Stimulated activated naive B cell treated with anti-CD40 and anti-IgM and Interleukin-4, amounts not matched to agents 10 μg/mL and 1 μg/mL and 100 μg/mL, for 72 hours (primary cell): ENCODE data around the gene RYR2.

Experiments used
- ATAC-seq, 2 donors: fragments of 150-1000 bp; cut with Tn5 transposase; replicated peaks; 2 replicates each; pipeline ENCODE4 v1.10.0; 2021; ENCODE audit warnings: moderate library complexity in 1 of 2
- DNase-seq: peaks from one replicate; pipeline ENCODE4 v3.0.0; 2021
- H3K27ac Mint-ChIP-seq: one replicate; pipeline ENCODE4 v1.8.0; 2022; ENCODE audit warnings: mild to moderate bottlenecking, mixed read lengths
- H3K27me3 Mint-ChIP-seq, 2 donors: one replicate each; pipeline ENCODE4 v1.8.0; 2022; ENCODE audit warnings: mixed read lengths in 2 of 2
- H3K36me3 Mint-ChIP-seq, 2 donors: one replicate each; pipeline ENCODE4 v1.8.0; 2022; ENCODE audit warnings: mixed read lengths in 2 of 2, mild to moderate bottlenecking in 1 of 2
- H3K4me1 Mint-ChIP-seq, 2 donors: one replicate each; pipeline ENCODE4 v1.8.0; 2022; ENCODE audit warnings: mixed read lengths in 2 of 2, mild to moderate bottlenecking in 1 of 2
- H3K4me3 Mint-ChIP-seq, 2 donors: one replicate each; pipeline ENCODE4 v1.8.0; 2022; ENCODE audit warnings: mild to moderate bottlenecking in 2 of 2, mixed read lengths in 2 of 2, moderate library complexity in 1 of 2
- H3K9me3 Mint-ChIP-seq, 2 donors: one replicate each; pipeline ENCODE4 v1.8.0; 2022; ENCODE audit warnings: mixed read lengths in 2 of 2, mild to moderate bottlenecking in 1 of 2

The RYR2 gene

GRCh38 chr1:237074371-237075117, 32.6 kb downstream of the RYR2 start:
- Mint-ChIP-seq H3K36me3 (no peaks in the 10 kb centered on the region), H3K27me3 (no peaks in the 10 kb centered on the region), H3K4me3 (no peak overlapping the region), H3K9me3 (peaks cover 4 to 10% of the 10 kb centered on the region in 2 donors), H3K4me1 (no peaks in the 10 kb centered on the region), H3K27ac (no peak overlapping the region)
- ATAC-seq (no peak), DNase-seq (no peak)

GRCh38 chr1:237084341-237085077, 42.5 kb downstream of the RYR2 start:
- no peak overlapping the region for H3K4me3 Mint-ChIP-seq
- DNase-seq (no peak), ATAC-seq (no peak)
- H3K27ac Mint-ChIP-seq = no peak overlapping the region
- no peaks in the 10 kb centered on the region for H3K36me3 Mint-ChIP-seq
- H3K27me3 Mint-ChIP-seq = peaks cover 0 to 4% of the 10 kb centered on the region in 2 donors
- H3K4me1 Mint-ChIP-seq = no peaks in the 10 kb centered on the region
- H3K9me3 Mint-ChIP-seq = peaks cover 4 to 7% of the 10 kb centered on the region in 2 donors

GRCh38 chr1:237091691-237092090, 49.7 kb downstream of the RYR2 start:
- no peak overlapping the region for H3K4me3 Mint-ChIP-seq
- DNase-seq (no peak), ATAC-seq (no peak)
- H3K27ac Mint-ChIP-seq = no peak overlapping the region
- H3K9me3 Mint-ChIP-seq = peaks cover 0 to 3% of the 10 kb centered on the region in 2 donors
- H3K4me1 Mint-ChIP-seq = no peaks in the 10 kb centered on the region
- no peaks in the 10 kb centered on the region for H3K36me3 Mint-ChIP-seq
- peaks cover 0 to under 1% of the 10 kb centered on the region in 2 donors for H3K27me3 Mint-ChIP-seq

DNA sequence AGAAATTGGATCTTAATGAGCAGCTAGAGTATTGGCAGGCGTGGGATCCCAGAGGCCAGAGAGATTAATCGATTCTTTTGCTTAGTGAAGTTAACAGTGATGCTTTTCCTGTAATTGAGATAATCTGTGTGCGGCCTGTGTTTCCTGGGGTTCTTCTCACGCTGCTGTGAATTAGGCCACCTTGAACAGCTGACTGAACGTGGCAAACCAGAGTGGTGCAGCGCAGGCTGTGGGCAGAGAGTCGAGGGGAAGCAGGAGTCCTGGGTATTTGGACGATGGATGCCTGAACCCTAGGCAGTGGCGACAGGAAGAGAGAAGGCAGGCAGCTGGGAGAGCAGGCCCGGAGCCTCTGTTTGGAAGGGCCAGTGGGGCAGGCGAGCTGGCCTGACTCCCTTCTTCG, 51.7 kb downstream of the RYR2 start:
- Mint-ChIP-seq H3K9me3 (peaks cover 0 to 5% of the 10 kb centered on the region in 2 donors), H3K36me3 (no peaks in the 10 kb centered on the region), H3K27me3 (no peaks in the 10 kb centered on the region), H3K4me3 (no peak overlapping the region), H3K4me1 (no peaks in the 10 kb centered on the region), H3K27ac (no peak overlapping the region)
- ATAC-seq (no peak), DNase-seq (no peak)

GRCh38 chr1:237098541-237098940, 56.6 kb downstream of the RYR2 start:
- H3K27ac Mint-ChIP-seq = no peak overlapping the region
- H3K36me3 Mint-ChIP-seq = no peaks in the 10 kb centered on the region
- ATAC-seq = no peak
- H3K27me3 Mint-ChIP-seq = peaks cover 0 to 3% of the 10 kb centered on the region in 2 donors
- DNase-seq = no peak
- H3K9me3 Mint-ChIP-seq = peaks cover 0 to 5% of the 10 kb centered on the region in 2 donors
- H3K4me3 Mint-ChIP-seq = no peak overlapping the region
- no peaks in the 10 kb centered on the region for H3K4me1 Mint-ChIP-seq

- H3K9me3 Mint-ChIP-seq = peaks cover 0 to 2% of the 10 kb centered on the region in 2 donors
- no peak overlapping the region for H3K27ac Mint-ChIP-seq
- H3K4me1 Mint-ChIP-seq = no peaks in the 10 kb centered on the region
- DNase-seq (no peak), ATAC-seq (no peak)
- no peaks in the 10 kb centered on the region for H3K36me3 Mint-ChIP-seq
- no peak overlapping the region for H3K4me3 Mint-ChIP-seq
- H3K27me3 Mint-ChIP-seq = peaks cover 0 to 3% of the 10 kb centered on the region in 2 donors
These were observed 61.0 kb downstream of the RYR2 start for GRCh38 chr1:237103021-237103420.

GRCh38 chr1:237104096-237104495, 62.1 kb downstream of the RYR2 start:
- H3K27me3 Mint-ChIP-seq = peaks cover 0 to 3% of the 10 kb centered on the region in 2 donors
- H3K27ac Mint-ChIP-seq = no peak overlapping the region
- no peaks in the 10 kb centered on the region for H3K36me3 Mint-ChIP-seq

GRCh38 chr1:237105826-237106225, 63.8 kb downstream of the RYR2 start:
- no peak for DNase-seq
- Mint-ChIP-seq H3K36me3 (no peaks in the 10 kb centered on the region), H3K4me3 (no peak overlapping the region), H3K4me1 (no peaks in the 10 kb centered on the region), H3K27me3 (peaks cover 0 to 3% of the 10 kb centered on the region in 2 donors), H3K9me3 (no peaks in the 10 kb centered on the region), H3K27ac (no peak overlapping the region)
- no peak for ATAC-seq

More at GRCh38 chr1:237104096-237104495, 62.1 kb downstream of the RYR2 start:
- Mint-ChIP-seq H3K4me3 (no peak overlapping the region), H3K9me3 (no peaks in the 10 kb centered on the region), H3K4me1 (no peaks in the 10 kb centered on the region)
- DNase-seq (no peak), ATAC-seq (no peak)

- no peaks in the 10 kb centered on the region for H3K9me3 Mint-ChIP-seq
- no peaks in the 10 kb centered on the region for H3K4me1 Mint-ChIP-seq
- ATAC-seq (no peak), DNase-seq (no peak)
- no peaks in the 10 kb centered on the region for H3K27me3 Mint-ChIP-seq
- no peak overlapping the region for H3K27ac Mint-ChIP-seq
- H3K4me3 Mint-ChIP-seq = no peak overlapping the region
- no peaks in the 10 kb centered on the region for H3K36me3 Mint-ChIP-seq
These were observed 66.5 kb downstream of the RYR2 start for GRCh38 chr1:237108297-237109040.

GRCh38 chr1:237111807-237112206, 69.8 kb downstream of the RYR2 start:
- no peaks in the 10 kb centered on the region for H3K36me3 Mint-ChIP-seq
- no peak overlapping the region for H3K4me3 Mint-ChIP-seq
- H3K27me3 Mint-ChIP-seq = no peaks in the 10 kb centered on the region
- no peaks in the 10 kb centered on the region for H3K4me1 Mint-ChIP-seq
- DNase-seq (no peak), ATAC-seq (no peak)
- no peaks in the 10 kb centered on the region for H3K9me3 Mint-ChIP-seq
- H3K27ac Mint-ChIP-seq = no peak overlapping the region

DNA sequence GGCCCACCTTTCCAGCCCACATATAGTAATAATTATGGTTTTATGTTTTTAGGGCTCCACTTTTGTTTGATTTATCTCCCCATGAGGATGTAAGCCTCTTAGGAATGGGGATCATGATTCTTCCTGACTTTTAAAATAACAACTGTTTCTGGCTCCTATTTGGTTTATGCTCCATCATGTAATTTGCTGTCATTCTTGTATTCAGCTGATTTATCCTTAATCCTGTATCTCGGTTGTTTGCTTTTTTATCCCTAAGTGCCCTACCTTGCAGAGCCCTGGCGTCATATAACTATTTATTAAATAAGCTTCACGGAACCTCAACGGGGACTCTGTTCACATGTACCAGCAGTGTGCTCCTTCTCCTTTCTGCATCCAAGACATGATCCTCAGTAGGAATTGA, 70.7 kb downstream of the RYR2 start:
- Mint-ChIP-seq H3K9me3 (peaks cover 0 to 1% of the 10 kb centered on the region in 2 donors), H3K4me1 (no peaks in the 10 kb centered on the region), H3K36me3 (no peaks in the 10 kb centered on the region), H3K27me3 (no peaks in the 10 kb centered on the region), H3K27ac (no peak overlapping the region), H3K4me3 (no peak overlapping the region)
- no peak for ATAC-seq
- no peak for DNase-seq

DNA sequence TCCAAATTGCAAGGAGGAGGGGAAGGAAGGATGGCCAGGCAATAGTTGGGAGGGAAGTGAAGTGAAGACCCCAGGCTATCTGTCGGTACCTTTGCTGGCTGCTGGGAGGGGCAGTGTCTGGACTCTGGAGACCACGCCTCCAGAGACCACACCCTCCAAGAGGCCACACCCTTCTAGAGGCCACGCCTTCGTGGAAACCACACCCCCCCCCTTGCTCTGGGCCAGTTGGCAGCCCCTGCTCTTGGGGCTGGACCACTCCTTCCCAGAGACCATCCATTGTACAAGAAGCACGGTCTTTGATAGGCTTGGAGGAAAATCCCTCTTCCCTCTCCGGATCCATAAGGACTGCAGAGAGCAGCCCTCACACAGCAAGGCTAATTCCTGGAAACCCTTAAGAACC, 73.1 kb downstream of the RYR2 start:
- ATAC-seq (no peak), DNase-seq (no peak)
- Mint-ChIP-seq H3K4me1 (no peaks in the 10 kb centered on the region), H3K36me3 (no peaks in the 10 kb centered on the region), H3K27ac (no peak overlapping the region), H3K9me3 (peaks cover 0 to 1% of the 10 kb centered on the region in 2 donors), H3K4me3 (no peak overlapping the region), H3K27me3 (no peaks in the 10 kb centered on the region)

- Mint-ChIP-seq H3K9me3 (peaks cover 0 to 4% of the 10 kb centered on the region in 2 donors), H3K36me3 (no peaks in the 10 kb centered on the region)
These were observed 77.1 kb downstream of the RYR2 start for GRCh38 chr1:237119091-237119490.

DNA sequence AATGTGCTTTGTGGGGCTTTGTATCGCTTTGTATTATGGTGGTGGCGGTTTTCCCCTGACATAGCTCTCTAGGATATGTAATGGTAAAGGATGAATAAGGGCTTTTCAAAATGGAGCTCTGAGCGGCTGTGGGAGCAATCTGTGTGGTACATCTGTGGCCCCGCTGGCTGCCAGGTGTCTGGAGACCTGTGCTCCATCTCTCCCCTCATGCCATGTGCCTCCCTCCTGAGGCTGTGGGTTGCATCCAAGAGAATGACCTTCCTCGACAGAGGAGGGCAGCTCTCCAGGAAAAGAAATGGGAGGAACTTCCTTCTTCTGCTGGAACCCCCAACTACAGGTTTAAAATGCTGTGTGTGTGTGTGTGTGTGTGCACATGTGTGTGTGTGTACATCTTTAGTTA, 78.7 kb downstream of the RYR2 start:
- H3K36me3 Mint-ChIP-seq = no peaks in the 10 kb centered on the region
- no peak for DNase-seq
- H3K9me3 Mint-ChIP-seq = peaks cover 0 to 4% of the 10 kb centered on the region in 2 donors
- peaks cover 0 to 8% of the 10 kb centered on the region in 2 donors for H3K27me3 Mint-ChIP-seq
- no peak overlapping the region for H3K27ac Mint-ChIP-seq
- no peak for ATAC-seq
- no peaks in the 10 kb centered on the region for H3K4me1 Mint-ChIP-seq
- H3K4me3 Mint-ChIP-seq = no peak overlapping the region

More at GRCh38 chr1:237119091-237119490, 77.1 kb downstream of the RYR2 start:
- Mint-ChIP-seq H3K4me1 (no peaks in the 10 kb centered on the region), H3K27ac (no peak overlapping the region), H3K27me3 (peaks cover 0 to 8% of the 10 kb centered on the region in 2 donors), H3K4me3 (no peak overlapping the region)
- DNase-seq (no peak), ATAC-seq (no peak)
